ENCODE results near the gene USP10. TPM values are rescaled to one million over a fixed set of nuclear protein-coding genes. Genes with fewer than 3 reads are reported as not detected.

The USP10 gene
- total and polyA plus RNA-seq, 5 donors from 2014 or later, result 64.0 to 112 (median 88.1) TPM

- no peak overlapping the region for H3K27ac Mint-ChIP-seq
- Histone ChIP-seq H3K4me1 (ENCODE audit: control insufficient read depth, insufficient read depth, low read length, poor library complexity, severe bottlenecking) (no peaks in the 10 kb centered on the region), H3K27ac (ENCODE audit: insufficient read depth, low read length, poor library complexity, severe bottlenecking) (no peak overlapping the region), H3K4me3 (ENCODE audit: low read depth, low read length) (no peak overlapping the region), H3K27me3 (ENCODE audit: control insufficient read depth, insufficient read depth, low read length) (no peaks in the 10 kb centered on the region), H3K9me3 (ENCODE audit: control insufficient read depth in 2 of 2, low read length in 2 of 2) (no peaks in the 10 kb centered on the region), H3K36me3 (ENCODE audit: control insufficient read depth, insufficient read depth, low read length) (no peaks in the 10 kb centered on the region)
- no peaks in the 10 kb centered on the region for H3K4me1 Mint-ChIP-seq
- H3K36me3 Mint-ChIP-seq, result no peaks in the 10 kb centered on the region
- H3K4me3 Mint-ChIP-seq, result no peak overlapping the region
- peaks cover 0 to 3% (median 0%) of the 10 kb centered on the region in 7 donors for H3K9me3 Mint-ChIP-seq
- no peak for ATAC-seq (ENCODE audit: low read depth in 2 of 2)
- peaks cover 14% of the 10 kb centered on the region for H3K27me3 Mint-ChIP-seq
- DNase-seq, result no peak
These were observed 126.8 kb downstream of the USP10 start for GRCh38 chr16:84826558-84826941.

GRCh38 chr16:84827131-84827574 lies 127.4 kb downstream of the USP10 start:
- Mint-ChIP-seq H3K27me3 (peaks cover 15% of the 10 kb centered on the region), H3K9me3 (peaks cover 0 to 3% (median 0%) of the 10 kb centered on the region in 7 donors), H3K27ac (no peak overlapping the region), H3K36me3 (no peaks in the 10 kb centered on the region), H3K4me1 (no peaks in the 10 kb centered on the region), H3K4me3 (no peak overlapping the region)
- H3K36me3 ChIP-seq (ENCODE audit: control insufficient read depth, insufficient read depth, low read length), result no peaks in the 10 kb centered on the region
- H3K27me3 ChIP-seq (ENCODE audit: control insufficient read depth, insufficient read depth, low read length), result no peaks in the 10 kb centered on the region
- no peak for DNase-seq
- H3K4me3 ChIP-seq (ENCODE audit: low read depth, low read length), result no peak overlapping the region
- H3K4me1 ChIP-seq (ENCODE audit: control insufficient read depth, insufficient read depth, low read length, poor library complexity, severe bottlenecking), result no peaks in the 10 kb centered on the region
- no peak for ATAC-seq (ENCODE audit: low read depth in 2 of 2)
- H3K27ac ChIP-seq (ENCODE audit: insufficient read depth, low read length, poor library complexity, severe bottlenecking), result no peak overlapping the region
- no peaks in the 10 kb centered on the region for H3K9me3 ChIP-seq (ENCODE audit: control insufficient read depth in 2 of 2, low read length in 2 of 2)

- Mint-ChIP-seq H3K27ac (no peak overlapping the region), H3K4me3 (peak overlapping the region in 1 of 4 donors; percentile 27), H3K36me3 (no peaks in the 10 kb centered on the region), H3K9me3 (peaks cover 0 to 3% (median 0%) of the 10 kb centered on the region in 7 donors), H3K27me3 (peaks cover 19% of the 10 kb centered on the region), H3K4me1 (no peaks in the 10 kb centered on the region)
- Histone ChIP-seq H3K9me3 (ENCODE audit: control insufficient read depth in 2 of 2, low read length in 2 of 2) (no peaks in the 10 kb centered on the region), H3K27ac (ENCODE audit: insufficient read depth, low read length, poor library complexity, severe bottlenecking) (no peak overlapping the region), H3K4me3 (ENCODE audit: low read depth, low read length) (no peak overlapping the region), H3K4me1 (ENCODE audit: control insufficient read depth, insufficient read depth, low read length, poor library complexity, severe bottlenecking) (no peaks in the 10 kb centered on the region), H3K36me3 (ENCODE audit: control insufficient read depth, insufficient read depth, low read length) (no peaks in the 10 kb centered on the region), H3K27me3 (ENCODE audit: control insufficient read depth, insufficient read depth, low read length) (no peaks in the 10 kb centered on the region)
- ATAC-seq (ENCODE audit: low read depth in 2 of 2), result no peak
- DNase-seq, result no peak
These were observed 128.1 kb downstream of the USP10 start for GRCh38 chr16:84827897-84828296.

GRCh38 chr16:84828322-84828721 lies 128.5 kb downstream of the USP10 start:
- no peaks in the 10 kb centered on the region for H3K9me3 Mint-ChIP-seq
- H3K9me3 ChIP-seq (ENCODE audit: control insufficient read depth in 2 of 2, low read length in 2 of 2), result no peaks in the 10 kb centered on the region
- no peaks in the 10 kb centered on the region for H3K4me1 ChIP-seq (ENCODE audit: control insufficient read depth, insufficient read depth, low read length, poor library complexity, severe bottlenecking)
- H3K36me3 ChIP-seq (ENCODE audit: control insufficient read depth, insufficient read depth, low read length), result no peaks in the 10 kb centered on the region
- no peak overlapping the region for H3K27ac Mint-ChIP-seq
- H3K27me3 Mint-ChIP-seq, result peaks cover 16% of the 10 kb centered on the region
- ATAC-seq (ENCODE audit: low read depth in 2 of 2) (no peak), DNase-seq (no peak)
- H3K4me1 Mint-ChIP-seq, result no peaks in the 10 kb centered on the region
- H3K27ac ChIP-seq (ENCODE audit: insufficient read depth, low read length, poor library complexity, severe bottlenecking), result no peak overlapping the region
- no peaks in the 10 kb centered on the region for H3K27me3 ChIP-seq (ENCODE audit: control insufficient read depth, insufficient read depth, low read length)
- no peak overlapping the region for H3K4me3 Mint-ChIP-seq
- no peak overlapping the region for H3K4me3 ChIP-seq (ENCODE audit: low read depth, low read length)
- no peaks in the 10 kb centered on the region for H3K36me3 Mint-ChIP-seq

Other genes starting within 250 kb of the USP10 start
- 11.9 TPM for gene MEAK7, start 195.3 kb upstream of the USP10 start, total RNA-seq
- gene MEAK7, start 195.3 kb upstream of the USP10 start, polyA plus RNA-seq, result 1 to 10 TPM; 5.8 to 9.1 (median 7.5) TPM
- 353 TPM for gene COTL1, start 81.9 kb upstream of the USP10 start, total RNA-seq
- 100 to 1,000 TPM; 450 to 761 (median 584) TPM for gene COTL1, start 81.9 kb upstream of the USP10 start, polyA plus RNA-seq
- gene KLHL36, start 51.5 kb upstream of the USP10 start, total RNA-seq, result 86.0 TPM
- gene KLHL36, start 51.5 kb upstream of the USP10 start, polyA plus RNA-seq, result 10 to 100 TPM; 28.1 to 43.4 (median 35.1) TPM
- gene CRISPLD2, start 120.0 kb downstream of the USP10 start, total RNA-seq, result 0.54 TPM
- under 1 TPM in 2 of 4 donors, not detected in 2; 0.16 to 0.30 TPM for gene CRISPLD2, start 120.0 kb downstream of the USP10 start, polyA plus RNA-seq